Measurements from ENCODE around the gene ZNF181.

ZNF181 gene

DNA sequence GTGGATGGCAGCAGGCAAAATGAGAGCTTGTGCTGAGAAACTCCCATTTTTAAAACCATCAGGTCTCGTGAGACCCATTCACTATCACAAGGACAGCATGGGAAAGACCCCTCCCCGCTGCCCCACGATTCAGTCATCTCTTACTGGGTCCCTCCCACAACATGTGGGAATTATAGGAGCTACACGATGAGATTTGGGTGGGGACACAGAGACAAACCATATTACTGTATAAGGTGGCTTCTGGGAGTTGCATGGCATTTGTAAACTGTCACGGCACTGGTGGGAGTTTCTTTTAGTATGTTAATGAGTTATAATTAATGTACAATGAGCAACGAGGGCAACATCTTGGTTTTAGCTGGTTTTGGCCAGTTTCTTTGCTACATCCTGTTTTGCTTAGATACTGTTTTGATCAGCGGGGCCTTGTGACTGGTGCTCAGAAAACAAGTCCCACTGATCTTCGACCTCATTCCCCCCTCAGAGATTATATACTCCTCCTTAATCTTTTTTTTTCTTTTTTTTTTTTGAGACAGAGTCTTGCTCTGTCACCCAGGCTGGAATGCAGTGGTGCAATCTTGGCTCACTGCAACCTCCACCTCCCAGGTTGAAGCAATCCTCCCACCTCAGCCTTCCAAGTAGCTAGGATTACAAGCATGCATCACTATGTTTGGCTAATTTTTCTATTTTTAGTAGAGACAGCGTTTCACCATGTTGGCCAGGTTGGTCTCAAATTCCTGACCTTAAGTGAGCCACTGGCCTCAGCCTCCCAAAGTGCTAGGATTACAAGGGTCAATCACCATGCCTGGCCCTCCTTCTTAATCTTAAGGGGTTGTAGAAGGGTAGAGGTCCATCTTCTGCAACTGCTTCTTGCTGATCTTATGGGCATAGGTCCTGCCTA, 60.3 kb downstream of the ZNF181 start:
- Mint-ChIP-seq H3K4me1 (no peaks in the 10 kb centered on the region), H3K9me3 (peaks cover 5% of the 10 kb centered on the region), H3K27ac (no peak overlapping the region), H3K27me3 (ENCODE audit: low read depth) (peaks cover 3% of the 10 kb centered on the region), H3K4me3 (no peak overlapping the region), H3K36me3 (ENCODE audit: low read depth) (no peaks in the 10 kb centered on the region)
- TF ChIP-seq, protein P1, sequence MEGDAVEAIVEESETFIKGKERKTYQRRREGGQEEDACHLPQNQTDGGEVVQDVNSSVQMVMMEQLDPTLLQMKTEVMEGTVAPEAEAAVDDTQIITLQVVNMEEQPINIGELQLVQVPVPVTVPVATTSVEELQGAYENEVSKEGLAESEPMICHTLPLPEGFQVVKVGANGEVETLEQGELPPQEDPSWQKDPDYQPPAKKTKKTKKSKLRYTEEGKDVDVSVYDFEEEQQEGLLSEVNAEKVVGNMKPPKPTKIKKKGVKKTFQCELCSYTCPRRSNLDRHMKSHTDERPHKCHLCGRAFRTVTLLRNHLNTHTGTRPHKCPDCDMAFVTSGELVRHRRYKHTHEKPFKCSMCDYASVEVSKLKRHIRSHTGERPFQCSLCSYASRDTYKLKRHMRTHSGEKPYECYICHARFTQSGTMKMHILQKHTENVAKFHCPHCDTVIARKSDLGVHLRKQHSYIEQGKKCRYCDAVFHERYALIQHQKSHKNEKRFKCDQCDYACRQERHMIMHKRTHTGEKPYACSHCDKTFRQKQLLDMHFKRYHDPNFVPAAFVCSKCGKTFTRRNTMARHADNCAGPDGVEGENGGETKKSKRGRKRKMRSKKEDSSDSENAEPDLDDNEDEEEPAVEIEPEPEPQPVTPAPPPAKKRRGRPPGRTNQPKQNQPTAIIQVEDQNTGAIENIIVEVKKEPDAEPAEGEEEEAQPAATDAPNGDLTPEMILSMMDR (IDR thresholded peaks at IDR 0.05; ENCODE audit: unreplicated experiment in 3 of 3), result no peak
